Progenitor cell of endocrine pancreas (in vitro differentiated cells): Measurements from ENCODE around the gene STX12. TPM values are rescaled to one million over a fixed set of nuclear protein-coding genes. Genes with fewer than 3 reads are reported as not detected.
"Not testable (repeated sequence)": the region's sequence is repeated elsewhere in the genome, so short reads cannot be mapped to it uniquely, and the experiment has no call there.

Experiments used
- DNase-seq: peaks from one replicate; pipeline ENCODE4 v3.0.0; 2021; ENCODE audit warnings: low spot score; ENCODE audit not compliant: unreplicated experiment
- H3K27ac Mint-ChIP-seq: 2 replicates; pipeline ENCODE4 v1.8.0; 2021; ENCODE audit warnings: mild to moderate bottlenecking, moderate library complexity, mixed read lengths
- H3K27me3 Mint-ChIP-seq: 2 replicates; pipeline ENCODE4 v1.8.0; 2021; ENCODE audit warnings: mixed read lengths
- H3K36me3 Mint-ChIP-seq: 2 replicates; pipeline ENCODE4 v1.8.0; 2022; ENCODE audit warnings: mixed read lengths; ENCODE audit not compliant: insufficient read depth
- H3K4me1 Mint-ChIP-seq: 2 replicates; pipeline ENCODE4 v1.8.0; 2021; ENCODE audit warnings: low read depth, mixed read lengths
- H3K4me3 Mint-ChIP-seq: 2 replicates; pipeline ENCODE4 v1.8.0; 2021; ENCODE audit warnings: low read depth, mild to moderate bottlenecking, moderate library complexity, mixed read lengths
- H3K9me3 Mint-ChIP-seq: 2 replicates; pipeline ENCODE4 v1.8.0; 2021; ENCODE audit warnings: low read depth, mixed read lengths
- CTCF ChIP-seq: fragments of 200-600 bp; sonication (generic); IDR thresholded peaks from one replicate; pipeline ENCODE4 v1.5.0; 2021; ENCODE audit warnings: antibody characterized with exemption, mild to moderate bottlenecking; ENCODE audit not compliant: unreplicated experiment
- total RNA-seq: library from RNA; stranded (reverse); gene quantifications from 2 replicates; pipeline ENCODE4 v1.2.1, GENCODE V29; 2021

The STX12 gene
- total RNA-seq, 1 donor from 2014 or later: 24.3 TPM

- no peaks in the 10 kb centered on the region for H3K36me3 Mint-ChIP-seq
- TF ChIP-seq CTCF: no peak
- H3K4me3 Mint-ChIP-seq: no peak overlapping the region
- H3K27ac Mint-ChIP-seq: no peak overlapping the region
- no peaks in the 10 kb centered on the region for H3K9me3 Mint-ChIP-seq
- no peaks in the 10 kb centered on the region for H3K27me3 Mint-ChIP-seq
- DNase-seq: no peak
- peaks cover 9% of the 10 kb centered on the region for H3K4me1 Mint-ChIP-seq
Measured at GRCh38 chr1:27774654-27775053, 1.6 kb downstream of the STX12 start.

GRCh38 chr1:27775336-27775735, 2.3 kb downstream of the STX12 start:
- H3K9me3 Mint-ChIP-seq, H3K27ac Mint-ChIP-seq, H3K36me3 Mint-ChIP-seq, H3K27me3 Mint-ChIP-seq, H3K4me1 Mint-ChIP-seq, DNase-seq, H3K4me3 Mint-ChIP-seq: not testable (repeated sequence)

GRCh38 chr1:27776276-27776675, 3.3 kb downstream of the STX12 start:
- H3K27ac Mint-ChIP-seq, H3K9me3 Mint-ChIP-seq, DNase-seq, H3K4me1 Mint-ChIP-seq, H3K4me3 Mint-ChIP-seq, H3K36me3 Mint-ChIP-seq, H3K27me3 Mint-ChIP-seq: not testable (repeated sequence)

- Mint-ChIP-seq H3K9me3 (no peaks in the 10 kb centered on the region), H3K27me3 (no peaks in the 10 kb centered on the region), H3K4me1 (peaks cover 7% of the 10 kb centered on the region), H3K4me3 (no peak overlapping the region), H3K36me3 (no peaks in the 10 kb centered on the region), H3K27ac (no peak overlapping the region)
- no peak for DNase-seq
- no peak for TF ChIP-seq CTCF
Measured at GRCh38 chr1:27778056-27778455, 5.0 kb downstream of the STX12 start.

- H3K9me3 Mint-ChIP-seq: no peaks in the 10 kb centered on the region
- TF ChIP-seq CTCF: no peak
- peaks cover 1% of the 10 kb centered on the region for H3K4me1 Mint-ChIP-seq
- no peak for DNase-seq
- H3K36me3 Mint-ChIP-seq: no peaks in the 10 kb centered on the region
- H3K4me3 Mint-ChIP-seq: no peak overlapping the region
- H3K27ac Mint-ChIP-seq: no peak overlapping the region
- H3K27me3 Mint-ChIP-seq: no peaks in the 10 kb centered on the region
Measured at GRCh38 chr1:27779122-27779521, 6.1 kb downstream of the STX12 start.

GRCh38 chr1:27782950-27783349, 9.9 kb downstream of the STX12 start:
- no peak for TF ChIP-seq CTCF
- H3K36me3 Mint-ChIP-seq: no peaks in the 10 kb centered on the region
- no peak overlapping the region for H3K27ac Mint-ChIP-seq
- no peaks in the 10 kb centered on the region for H3K9me3 Mint-ChIP-seq
- no peak overlapping the region for H3K4me3 Mint-ChIP-seq
- no peaks in the 10 kb centered on the region for H3K27me3 Mint-ChIP-seq
- no peak for DNase-seq
- H3K4me1 Mint-ChIP-seq: peaks cover 12% of the 10 kb centered on the region
